Fibroblast of skin of left biceps (primary cell): ENCODE measurements around the gene MAML2.
A peak's percentile ranks its signal among the peaks of the same experiment; 100 is the strongest.

Experiments
- DNase-seq, 2 experiments: peaks; one replicate each; pipeline ENCODE4 v3.0.0-alpha.2; 2013; ENCODE audit warnings: low read depth in 2 of 2

MAML2 gene

GRCh38 chr11:96012086-96012824 lies 330.7 kb downstream of the MAML2 start:
- no peak for DNase-seq

GRCh38 chr11:96010683-96011082 lies 332.3 kb downstream of the MAML2 start:
- DNase-seq: no peak

- DNase-seq: no peak
Observed at GRCh38 chr11:96008161-96008720, 334.8 kb downstream of the MAML2 start.

GRCh38 chr11:96006037-96006436 lies 337.0 kb downstream of the MAML2 start:
- no peak for DNase-seq

GRCh38 chr11:96004862-96005261 lies 338.1 kb downstream of the MAML2 start:
- DNase-seq: no peak

- no peak for DNase-seq
Observed at GRCh38 chr11:96002754-96003290, 340.2 kb downstream of the MAML2 start.

- no peak for DNase-seq
Observed at GRCh38 chr11:96002339-96002738, 340.7 kb downstream of the MAML2 start.

- DNase-seq: no peak
Observed at GRCh38 chr11:96001037-96001436, 342.0 kb downstream of the MAML2 start.

- DNase-seq: no peak
Observed at GRCh38 chr11:95999711-96000406, 343.1 kb downstream of the MAML2 start.

GRCh38 chr11:95996621-95997235 lies 346.3 kb downstream of the MAML2 start:
- peak; percentile 56 to 61 for DNase-seq

GRCh38 chr11:95994329-95994728 lies 348.7 kb downstream of the MAML2 start:
- no peak for DNase-seq

- DNase-seq: no peak
Observed at GRCh38 chr11:95993438-95994298, 349.3 kb downstream of the MAML2 start.

- DNase-seq: peak; percentile 48 to 54
Observed at GRCh38 chr11:95991545-95991944, 351.4 kb downstream of the MAML2 start.

- DNase-seq: no peak
Observed at GRCh38 chr11:95991101-95991500, 351.9 kb downstream of the MAML2 start.

GRCh38 chr11:95989780-95990179 lies 353.2 kb downstream of the MAML2 start:
- DNase-seq: no peak

- DNase-seq: no peak
Observed at GRCh38 chr11:95989076-95989605, 353.9 kb downstream of the MAML2 start.

GRCh38 chr11:95985174-95985808 lies 357.7 kb downstream of the MAML2 start:
- DNase-seq: no peak

GRCh38 chr11:95984072-95984471 lies 358.9 kb downstream of the MAML2 start:
- DNase-seq: no peak

GRCh38 chr11:95977534-95978174 lies 365.3 kb downstream of the MAML2 start:
- no peak for DNase-seq

GRCh38 chr11:95976550-95976949 lies 366.4 kb downstream of the MAML2 start:
- no peak for DNase-seq
